ENCODE data around the gene ZFP82.
A peak's percentile ranks its signal among the peaks of the same experiment; 100 is the strongest.

ZFP82 gene

GRCh38 chr19:36418287-36419001 is at the start of gene ZFP82:
ZFP82 (minus strand) TSS chr19:36418644; CDS start chr19:36409789, 8,855 bp downstream.
- H3K27me3 ChIP-seq (ENCODE audit: insufficient read depth, low read length), result no peaks in the 10 kb centered on the region
- no peaks in the 10 kb centered on the region for H3K36me3 ChIP-seq (ENCODE audit: insufficient read depth, low read length)
- H3K4me3 ChIP-seq (ENCODE audit: low read depth, low read length), result peak within 1 kb of the TSS; percentile 97
- peaks cover 30% of the 10 kb centered on the region for H3K79me2 ChIP-seq (ENCODE audit: control insufficient read depth, insufficient read depth, low read length, unreplicated experiment)
- H2AFZ ChIP-seq (ENCODE audit: low read length, unreplicated experiment), result peak within 1 kb of the TSS; percentile 95
- H3K27ac ChIP-seq (ENCODE audit: low read depth, low read length), result peak within 1 kb of the TSS; percentile 79
- no peaks in the 10 kb centered on the region for H3K4me1 ChIP-seq (ENCODE audit: control insufficient read depth, insufficient read depth, low read length, unreplicated experiment)

GRCh38 chr19:36460046-36460445 is 41.6 kb upstream of the ZFP82 start:
- H3K27me3 ChIP-seq (ENCODE audit: insufficient read depth, low read length), result no peaks in the 10 kb centered on the region
- peaks cover 2% of the 10 kb centered on the region; the same call in 1 of the 2 replicates for H3K36me3 ChIP-seq (ENCODE audit: insufficient read depth, low read length)
- H3K27ac ChIP-seq (ENCODE audit: low read depth, low read length), result no peak overlapping the region
- no peak overlapping the region for H2AFZ ChIP-seq (ENCODE audit: low read length, unreplicated experiment)
- H3K4me1 ChIP-seq (ENCODE audit: control insufficient read depth, insufficient read depth, low read length, unreplicated experiment), result no peaks in the 10 kb centered on the region
- no peak overlapping the region for H3K4me3 ChIP-seq (ENCODE audit: low read depth, low read length)
- H3K79me2 ChIP-seq (ENCODE audit: control insufficient read depth, insufficient read depth, low read length, unreplicated experiment), result no peaks in the 10 kb centered on the region

- Histone ChIP-seq H3K79me2 (ENCODE audit: control insufficient read depth, insufficient read depth, low read length, unreplicated experiment) (no peaks in the 10 kb centered on the region), H3K27ac (ENCODE audit: low read depth, low read length) (no peak overlapping the region), H3K4me1 (ENCODE audit: control insufficient read depth, insufficient read depth, low read length, unreplicated experiment) (no peaks in the 10 kb centered on the region), H2AFZ (ENCODE audit: low read length, unreplicated experiment) (no peak overlapping the region), H3K36me3 (ENCODE audit: insufficient read depth, low read length) (peaks cover 9% of the 10 kb centered on the region), H3K4me3 (ENCODE audit: low read depth, low read length) (no peak overlapping the region), H3K27me3 (ENCODE audit: insufficient read depth, low read length) (no peaks in the 10 kb centered on the region)
Observed at GRCh38 chr19:36456831-36457230, 38.4 kb upstream of the ZFP82 start.

- H3K27ac ChIP-seq (ENCODE audit: low read depth, low read length), result no peak overlapping the region
- H3K36me3 ChIP-seq (ENCODE audit: insufficient read depth, low read length), result peaks cover 48% of the 10 kb centered on the region
- no peaks in the 10 kb centered on the region for H3K79me2 ChIP-seq (ENCODE audit: control insufficient read depth, insufficient read depth, low read length, unreplicated experiment)
- H3K27me3 ChIP-seq (ENCODE audit: insufficient read depth, low read length), result no peaks in the 10 kb centered on the region
- no peak overlapping the region for H3K4me3 ChIP-seq (ENCODE audit: low read depth, low read length)
- H2AFZ ChIP-seq (ENCODE audit: low read length, unreplicated experiment), result no peak overlapping the region
- H3K4me1 ChIP-seq (ENCODE audit: control insufficient read depth, insufficient read depth, low read length, unreplicated experiment), result no peaks in the 10 kb centered on the region
Observed at GRCh38 chr19:36449059-36449670, 30.7 kb upstream of the ZFP82 start.

- no peak overlapping the region for H3K27ac ChIP-seq (ENCODE audit: low read depth, low read length)
- H3K79me2 ChIP-seq (ENCODE audit: control insufficient read depth, insufficient read depth, low read length, unreplicated experiment), result no peaks in the 10 kb centered on the region
- no peak overlapping the region for H2AFZ ChIP-seq (ENCODE audit: low read length, unreplicated experiment)
- H3K36me3 ChIP-seq (ENCODE audit: insufficient read depth, low read length), result 0 out of 2 replicates have a peak, but pooled peaks cover 2% of the 10 kb centered on the region
- no peaks in the 10 kb centered on the region for H3K4me1 ChIP-seq (ENCODE audit: control insufficient read depth, insufficient read depth, low read length, unreplicated experiment)
- H3K4me3 ChIP-seq (ENCODE audit: low read depth, low read length), result no peak overlapping the region
- no peaks in the 10 kb centered on the region for H3K27me3 ChIP-seq (ENCODE audit: insufficient read depth, low read length)
Observed at GRCh38 chr19:36441339-36441738, 22.9 kb upstream of the ZFP82 start.

GRCh38 chr19:36436531-36436930 is 18.1 kb upstream of the ZFP82 start:
- no peak overlapping the region for H3K4me3 ChIP-seq (ENCODE audit: low read depth, low read length)
- no peaks in the 10 kb centered on the region for H3K27me3 ChIP-seq (ENCODE audit: insufficient read depth, low read length)
- H2AFZ ChIP-seq (ENCODE audit: low read length, unreplicated experiment), result no peak overlapping the region
- no peaks in the 10 kb centered on the region for H3K79me2 ChIP-seq (ENCODE audit: control insufficient read depth, insufficient read depth, low read length, unreplicated experiment)
- H3K36me3 ChIP-seq (ENCODE audit: insufficient read depth, low read length), result no peaks in the 10 kb centered on the region
- H3K27ac ChIP-seq (ENCODE audit: low read depth, low read length), result no peak overlapping the region
- no peaks in the 10 kb centered on the region for H3K4me1 ChIP-seq (ENCODE audit: control insufficient read depth, insufficient read depth, low read length, unreplicated experiment)

- no peak overlapping the region for H3K27ac ChIP-seq (ENCODE audit: low read depth, low read length)
- no peaks in the 10 kb centered on the region for H3K27me3 ChIP-seq (ENCODE audit: insufficient read depth, low read length)
- no peak overlapping the region for H2AFZ ChIP-seq (ENCODE audit: low read length, unreplicated experiment)
- no peaks in the 10 kb centered on the region for H3K4me1 ChIP-seq (ENCODE audit: control insufficient read depth, insufficient read depth, low read length, unreplicated experiment)
- no peaks in the 10 kb centered on the region for H3K79me2 ChIP-seq (ENCODE audit: control insufficient read depth, insufficient read depth, low read length, unreplicated experiment)
- H3K36me3 ChIP-seq (ENCODE audit: insufficient read depth, low read length), result no peaks in the 10 kb centered on the region
- H3K4me3 ChIP-seq (ENCODE audit: low read depth, low read length), result no peak overlapping the region
Observed at GRCh38 chr19:36423925-36424324, 5.5 kb upstream of the ZFP82 start.

GRCh38 chr19:36421749-36422481 is 3.5 kb upstream of the ZFP82 start:
- H2AFZ ChIP-seq (ENCODE audit: low read length, unreplicated experiment), result peak overlapping the region; percentile 69
- no peaks in the 10 kb centered on the region for H3K27me3 ChIP-seq (ENCODE audit: insufficient read depth, low read length)
- peaks cover 11% of the 10 kb centered on the region for H3K79me2 ChIP-seq (ENCODE audit: control insufficient read depth, insufficient read depth, low read length, unreplicated experiment)
- H3K4me1 ChIP-seq (ENCODE audit: control insufficient read depth, insufficient read depth, low read length, unreplicated experiment), result no peaks in the 10 kb centered on the region
- H3K4me3 ChIP-seq (ENCODE audit: low read depth, low read length), result peak overlapping the region; percentile 84
- H3K36me3 ChIP-seq (ENCODE audit: insufficient read depth, low read length), result no peaks in the 10 kb centered on the region
- no peak overlapping the region for H3K27ac ChIP-seq (ENCODE audit: low read depth, low read length)

GRCh38 chr19:36420961-36421748 is 2.7 kb upstream of the ZFP82 start:
- H3K79me2 ChIP-seq (ENCODE audit: control insufficient read depth, insufficient read depth, low read length, unreplicated experiment), result peaks cover 13% of the 10 kb centered on the region
- peak overlapping the region; percentile 84 for H3K4me3 ChIP-seq (ENCODE audit: low read depth, low read length)
- H3K36me3 ChIP-seq (ENCODE audit: insufficient read depth, low read length), result no peaks in the 10 kb centered on the region
- H3K4me1 ChIP-seq (ENCODE audit: control insufficient read depth, insufficient read depth, low read length, unreplicated experiment), result no peaks in the 10 kb centered on the region
- H3K27me3 ChIP-seq (ENCODE audit: insufficient read depth, low read length), result no peaks in the 10 kb centered on the region
- peak overlapping the region; percentile 69 for H2AFZ ChIP-seq (ENCODE audit: low read length, unreplicated experiment)
- H3K27ac ChIP-seq (ENCODE audit: low read depth, low read length), result no peak overlapping the region

- Histone ChIP-seq H2AFZ (ENCODE audit: low read length, unreplicated experiment) (peak overlapping the region; percentile 95), H3K4me1 (ENCODE audit: control insufficient read depth, insufficient read depth, low read length, unreplicated experiment) (no peaks in the 10 kb centered on the region), H3K36me3 (ENCODE audit: insufficient read depth, low read length) (0 out of 2 replicates have a peak, but pooled peaks cover 2% of the 10 kb centered on the region), H3K27me3 (ENCODE audit: insufficient read depth, low read length) (no peaks in the 10 kb centered on the region), H3K4me3 (ENCODE audit: low read depth, low read length) (peak overlapping the region; percentile 97), H3K27ac (ENCODE audit: low read depth, low read length) (peak overlapping the region; percentile 79), H3K79me2 (ENCODE audit: control insufficient read depth, insufficient read depth, low read length, unreplicated experiment) (peaks cover 36% of the 10 kb centered on the region)
Observed at GRCh38 chr19:36417752-36418286, 625 bp downstream of the ZFP82 start.

All from ACC112 (cell line).